ENCODE results near the gene OLFML3.

OLFML3 gene

DNA sequence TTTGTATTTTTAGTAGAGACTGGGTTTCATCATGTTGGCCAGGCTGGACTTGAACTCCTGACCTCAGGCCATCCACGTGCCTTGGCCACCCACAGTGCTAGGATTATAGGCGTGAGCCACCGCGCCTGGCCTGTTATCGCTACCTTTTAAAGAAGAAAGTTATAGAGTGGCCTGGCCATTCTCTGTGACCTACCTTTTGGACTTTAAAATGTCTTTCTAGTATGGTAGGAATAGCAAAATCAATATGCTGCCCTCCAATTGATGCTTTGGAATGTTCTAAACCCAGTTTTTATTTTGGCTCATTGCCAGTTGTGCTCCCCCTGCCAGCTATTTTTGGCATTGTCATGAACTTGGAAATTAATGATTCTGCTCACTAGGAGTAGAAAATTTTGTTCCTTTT lies 30.3 kb upstream of the OLFML3 start:
- no peak for DNase-seq

DNA sequence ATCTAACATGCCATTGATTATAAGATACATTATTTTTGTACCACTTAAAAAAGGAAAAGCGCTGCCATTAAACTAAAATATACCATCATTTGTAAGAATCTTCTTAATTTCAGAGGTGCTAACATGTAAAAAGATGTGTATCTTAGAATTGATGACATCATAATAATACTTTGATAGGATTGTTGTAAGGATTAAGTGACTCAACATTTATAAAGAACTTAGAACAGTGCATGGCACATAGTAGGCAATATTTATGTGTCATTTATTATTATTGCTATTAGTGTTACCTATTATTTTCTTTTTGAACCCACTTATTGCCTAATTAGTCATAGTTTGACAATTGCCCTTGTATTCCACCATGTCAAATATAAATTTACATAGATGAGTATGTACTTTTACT lies 28.4 kb upstream of the OLFML3 start:
- DNase-seq, result no peak

DNA sequence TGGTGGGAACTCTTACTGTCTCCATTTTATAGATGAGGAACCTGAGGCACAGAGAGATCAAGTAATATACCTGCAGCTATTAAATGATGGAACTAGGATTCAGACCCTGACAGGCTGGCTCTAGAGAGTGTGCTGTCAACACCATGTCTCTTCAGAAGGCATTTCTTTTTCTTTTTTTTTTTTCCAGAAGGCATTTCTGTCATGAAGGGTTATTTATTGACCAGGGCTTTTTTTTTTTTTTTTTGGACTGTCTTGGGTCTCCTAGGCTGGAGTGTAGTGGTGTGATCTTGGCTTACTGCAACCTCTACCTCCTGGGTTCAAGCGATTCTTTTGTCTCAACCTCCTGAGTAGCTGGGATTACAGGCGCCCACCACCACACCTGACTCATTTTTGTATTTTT lies 27.6 kb upstream of the OLFML3 start:
- no peak for DNase-seq

DNA sequence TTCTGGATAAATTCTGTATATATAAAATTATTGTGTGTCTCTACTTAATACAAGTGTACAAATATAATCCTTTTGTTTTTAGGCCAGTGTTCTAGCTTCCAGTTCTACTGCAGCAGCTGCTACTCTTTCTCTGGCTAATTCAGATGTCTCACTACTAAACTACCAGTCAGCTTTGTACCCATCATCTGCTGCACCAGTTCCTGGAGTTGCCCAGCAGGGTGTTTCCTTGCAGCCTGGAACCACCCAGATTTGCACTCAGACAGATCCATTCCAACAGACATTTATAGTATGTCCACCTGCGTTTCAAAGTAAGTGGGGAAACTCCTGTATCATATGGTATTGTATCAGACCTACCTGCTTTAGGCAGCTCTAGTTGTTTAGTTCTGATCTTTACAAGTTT lies 21.3 kb upstream of the OLFML3 start:
- DNase-seq, result no peak

DNA sequence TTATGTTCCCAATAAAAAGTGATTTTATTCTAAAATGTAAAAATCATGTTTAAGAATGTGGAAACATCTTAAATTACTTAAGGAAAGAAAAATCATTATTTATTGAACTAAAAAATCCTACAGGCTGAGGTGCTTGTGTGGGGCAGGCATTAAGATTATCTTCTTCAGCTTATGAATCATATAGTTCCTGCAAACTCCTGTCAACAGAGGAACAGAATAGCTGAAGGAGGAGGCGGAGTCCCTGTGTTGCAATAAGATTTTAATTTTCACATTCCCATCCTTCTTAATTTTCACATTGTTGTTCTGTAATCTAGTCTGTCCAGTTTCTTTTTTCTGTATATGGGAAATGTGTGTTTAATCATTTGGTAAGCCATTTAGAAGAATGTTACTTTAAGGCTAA lies 20.6 kb upstream of the OLFML3 start:
- no peak for DNase-seq

DNA sequence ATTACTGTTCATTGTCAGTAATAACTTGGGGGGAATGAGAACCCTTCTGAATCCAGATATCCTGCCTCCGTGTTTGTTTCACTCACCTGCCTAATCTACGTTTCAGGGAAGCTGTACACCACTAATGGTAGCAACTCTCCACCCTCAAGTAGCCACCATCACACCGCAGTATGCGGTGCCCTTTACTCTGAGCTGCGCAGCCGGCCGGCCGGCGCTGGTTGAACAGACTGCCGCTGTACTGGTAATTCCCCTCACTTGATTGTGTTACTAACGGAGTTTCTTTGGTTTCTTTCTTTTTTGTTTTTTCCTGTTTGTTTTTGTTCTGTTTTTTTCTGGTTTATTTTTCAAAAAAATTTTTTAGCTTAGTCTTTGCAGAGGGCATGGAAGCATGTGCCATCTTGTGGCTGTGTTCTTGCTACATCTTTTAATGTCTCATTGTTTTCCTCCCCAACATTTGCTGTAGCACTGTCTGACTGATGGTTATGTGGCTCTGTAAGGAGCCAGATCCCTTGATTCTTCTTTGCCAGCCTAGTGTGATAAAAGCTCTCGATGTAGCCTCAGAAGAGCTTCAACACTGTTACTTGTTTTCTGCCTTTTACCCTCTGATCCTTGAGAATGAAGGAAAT lies 15.9 kb upstream of the OLFML3 start:
- no peak for DNase-seq

DNA sequence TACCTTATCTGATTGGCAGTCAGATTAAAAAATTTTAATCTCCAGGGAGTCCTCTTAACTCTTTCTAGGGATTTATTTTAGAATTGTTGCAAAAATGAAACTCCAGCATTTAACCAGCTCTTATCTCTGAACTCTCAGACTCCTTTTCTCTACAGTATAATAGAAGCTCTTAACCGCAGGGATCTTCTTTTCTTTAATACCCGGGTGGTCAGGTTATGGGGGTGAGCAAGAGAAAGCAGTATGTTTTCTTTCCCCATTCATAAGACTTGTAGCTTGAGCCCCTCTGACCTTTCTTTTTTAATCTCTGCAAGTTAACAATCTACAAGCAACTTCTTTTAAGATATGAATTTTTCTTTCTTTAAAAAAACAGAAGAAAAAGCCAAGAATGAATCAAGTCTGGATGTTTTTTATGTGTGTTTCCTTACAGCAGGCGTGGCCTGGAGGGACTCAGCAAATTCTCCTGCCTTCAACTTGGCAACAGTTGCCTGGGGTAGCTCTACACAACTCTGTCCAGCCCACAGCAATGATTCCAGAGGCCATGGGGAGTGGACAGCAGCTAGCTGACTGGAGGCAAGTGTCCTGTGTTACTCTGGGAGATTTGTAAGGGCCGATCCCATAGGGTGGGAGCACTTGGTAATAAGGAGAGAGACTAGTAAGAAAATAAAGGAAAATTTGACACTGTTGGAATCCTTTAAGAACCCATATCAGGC lies 13.4 kb upstream of the OLFML3 start:
- DNase-seq, result no peak

DNA sequence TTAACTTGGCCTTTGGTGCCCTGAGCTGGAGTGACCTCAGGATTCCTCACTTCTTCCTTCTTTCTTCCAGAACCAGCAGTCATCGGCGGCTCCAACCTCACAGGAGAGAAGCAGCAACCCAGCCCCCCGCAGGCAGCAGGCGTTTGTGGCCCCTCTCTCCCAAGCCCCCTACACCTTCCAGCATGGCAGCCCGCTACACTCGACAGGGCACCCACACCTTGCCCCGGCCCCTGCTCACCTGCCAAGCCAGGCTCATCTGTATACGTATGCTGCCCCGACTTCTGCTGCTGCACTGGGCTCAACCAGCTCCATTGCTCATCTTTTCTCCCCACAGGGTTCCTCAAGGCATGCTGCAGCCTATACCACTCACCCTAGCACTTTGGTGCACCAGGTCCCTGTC lies 6.3 kb upstream of the OLFML3 start:
- DNase-seq, result no peak

DNA sequence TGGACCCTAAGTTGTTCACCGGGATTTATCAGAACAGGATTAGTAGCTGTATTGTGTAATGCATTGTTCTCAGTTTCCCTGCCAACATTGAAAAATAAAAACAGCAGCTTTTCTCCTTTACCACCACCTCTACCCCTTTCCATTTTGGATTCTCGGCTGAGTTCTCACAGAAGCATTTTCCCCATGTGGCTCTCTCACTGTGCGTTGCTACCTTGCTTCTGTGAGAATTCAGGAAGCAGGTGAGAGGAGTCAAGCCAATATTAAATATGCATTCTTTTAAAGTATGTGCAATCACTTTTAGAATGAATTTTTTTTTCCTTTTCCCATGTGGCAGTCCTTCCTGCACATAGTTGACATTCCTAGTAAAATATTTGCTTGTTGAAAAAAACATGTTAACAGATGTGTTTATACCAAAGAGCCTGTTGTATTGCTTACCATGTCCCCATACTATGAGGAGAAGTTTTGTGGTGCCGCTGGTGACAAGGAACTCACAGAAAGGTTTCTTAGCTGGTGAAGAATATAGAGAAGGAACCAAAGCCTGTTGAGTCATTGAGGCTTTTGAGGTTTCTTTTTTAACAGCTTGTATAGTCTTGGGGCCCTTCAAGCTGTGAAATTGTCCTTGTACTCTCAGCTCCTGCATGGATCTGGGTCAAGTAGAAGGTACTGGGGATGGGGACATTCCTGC lies 3.9 kb upstream of the OLFML3 start:
- no peak for DNase-seq

DNA sequence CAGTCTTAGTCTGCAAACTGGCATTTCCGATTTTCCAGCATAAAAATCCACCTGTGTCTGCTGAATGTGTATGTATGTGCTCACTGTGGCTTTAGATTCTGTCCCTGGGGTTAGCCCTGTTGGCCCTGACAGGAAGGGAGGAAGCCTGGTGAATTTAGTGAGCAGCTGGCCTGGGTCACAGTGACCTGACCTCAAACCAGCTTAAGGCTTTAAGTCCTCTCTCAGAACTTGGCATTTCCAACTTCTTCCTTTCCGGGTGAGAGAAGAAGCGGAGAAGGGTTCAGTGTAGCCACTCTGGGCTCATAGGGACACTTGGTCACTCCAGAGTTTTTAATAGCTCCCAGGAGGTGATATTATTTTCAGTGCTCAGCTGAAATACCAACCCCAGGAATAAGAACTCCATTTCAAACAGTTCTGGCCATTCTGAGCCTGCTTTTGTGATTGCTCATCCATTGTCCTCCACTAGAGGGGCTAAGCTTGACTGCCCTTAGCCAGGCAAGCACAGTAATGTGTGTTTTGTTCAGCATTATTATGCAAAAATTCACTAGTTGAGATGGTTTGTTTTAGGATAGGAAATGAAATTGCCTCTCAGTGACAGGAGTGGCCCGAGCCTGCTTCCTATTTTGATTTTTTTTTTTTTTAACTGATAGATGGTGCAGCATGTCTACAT lies 2.5 kb upstream of the OLFML3 start:
- no peak for DNase-seq

DNA sequence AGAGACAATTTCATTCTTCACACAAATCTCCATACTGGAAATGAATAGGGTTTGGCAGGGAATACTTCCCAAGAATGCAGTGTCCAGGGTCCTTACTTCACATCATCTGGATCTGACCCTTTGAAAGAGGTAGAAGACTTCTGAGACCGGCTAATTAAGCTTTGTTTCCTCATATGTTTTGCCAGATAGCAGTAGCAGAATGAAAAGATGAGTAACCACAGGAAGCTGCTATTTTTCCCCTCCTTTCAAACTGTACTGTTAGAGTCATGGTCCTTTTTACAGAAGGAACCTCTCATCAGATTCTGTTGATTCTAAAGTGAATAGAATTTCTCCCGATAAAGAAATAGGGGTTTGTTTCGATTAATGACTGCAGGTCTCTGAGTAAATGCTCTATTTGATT lies 1.4 kb upstream of the OLFML3 start:
- no peak for DNase-seq

DNA sequence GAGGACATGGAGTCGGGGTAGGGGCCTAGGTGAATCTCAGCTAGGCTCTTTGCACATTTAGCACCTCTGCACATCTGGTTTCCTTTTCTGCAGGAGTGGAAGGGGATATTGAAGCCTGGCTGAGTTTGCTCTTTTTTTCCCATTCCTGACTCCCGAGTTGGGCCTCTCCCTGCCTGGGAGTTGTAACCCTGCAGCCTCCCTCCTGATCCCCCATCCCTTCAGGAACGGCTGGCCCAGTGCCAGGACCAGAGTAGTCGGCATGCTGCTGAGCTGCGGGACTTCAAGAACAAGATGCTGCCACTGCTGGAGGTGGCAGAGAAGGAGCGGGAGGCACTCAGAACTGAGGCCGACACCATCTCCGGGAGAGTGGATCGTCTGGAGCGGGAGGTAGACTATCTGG lies 836 bp downstream of the OLFML3 start:
- DNase-seq, result no peak

DNA sequence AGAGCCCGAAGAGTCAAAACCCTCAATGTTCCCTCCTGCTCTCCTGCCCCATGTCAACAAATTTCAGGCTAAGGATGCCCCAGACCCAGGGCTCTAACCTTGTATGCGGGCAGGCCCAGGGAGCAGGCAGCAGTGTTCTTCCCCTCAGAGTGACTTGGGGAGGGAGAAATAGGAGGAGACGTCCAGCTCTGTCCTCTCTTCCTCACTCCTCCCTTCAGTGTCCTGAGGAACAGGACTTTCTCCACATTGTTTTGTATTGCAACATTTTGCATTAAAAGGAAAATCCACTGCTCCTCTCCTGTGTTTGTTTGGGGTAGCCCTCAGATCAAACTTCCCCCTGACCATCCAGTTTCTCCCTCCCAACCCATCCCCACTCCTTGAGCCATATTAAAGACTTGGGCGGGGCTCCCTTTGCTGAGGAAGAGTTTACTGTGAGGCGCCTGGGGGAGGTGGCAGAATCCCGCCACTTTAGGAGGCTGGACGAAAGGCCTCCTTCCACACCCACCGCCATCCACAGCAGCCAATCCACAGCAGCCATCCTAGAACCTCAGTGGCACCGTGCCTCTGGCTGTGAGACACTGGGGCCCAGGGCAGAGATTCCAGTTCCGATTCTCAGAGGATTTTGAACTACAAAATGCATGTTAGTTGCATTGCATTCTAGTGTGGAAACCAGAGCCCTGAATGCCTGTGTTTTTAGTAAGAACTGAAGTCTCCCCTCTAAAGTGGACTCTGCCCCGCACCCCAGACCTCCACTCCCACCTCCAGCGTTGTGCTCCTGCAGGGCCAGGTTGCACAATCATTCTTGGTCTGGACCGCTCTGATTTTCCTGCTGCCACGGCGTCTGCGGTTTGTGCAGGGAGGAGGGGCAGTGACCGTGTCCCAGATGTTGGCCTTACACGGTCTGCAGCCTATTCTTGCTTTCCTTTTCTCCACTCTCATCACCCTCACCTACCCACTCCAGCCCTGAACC lies 3.0 kb downstream of the OLFML3 start:
- no peak for DNase-seq

DNA sequence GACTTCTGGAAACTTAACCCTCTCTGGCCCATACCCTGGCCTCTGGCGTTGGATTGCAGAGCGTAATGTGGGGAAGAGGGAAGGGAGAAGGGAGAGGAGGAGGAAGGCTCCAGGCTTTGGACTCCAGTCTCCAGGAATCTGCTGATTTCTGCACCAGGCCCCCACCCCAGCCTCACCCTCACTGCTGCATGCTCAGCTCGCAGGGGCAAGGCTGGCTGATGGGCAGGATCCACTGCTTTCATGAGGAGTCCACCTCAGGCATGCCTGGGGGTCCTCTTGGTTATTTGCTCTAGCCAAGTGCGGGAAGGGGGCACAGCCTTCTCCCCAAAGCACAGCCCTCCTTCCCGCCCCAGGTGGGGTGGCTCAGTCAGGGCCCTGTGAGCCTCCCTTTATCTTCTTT lies 3.7 kb downstream of the OLFML3 start:
- DNase-seq, result no peak

DNA sequence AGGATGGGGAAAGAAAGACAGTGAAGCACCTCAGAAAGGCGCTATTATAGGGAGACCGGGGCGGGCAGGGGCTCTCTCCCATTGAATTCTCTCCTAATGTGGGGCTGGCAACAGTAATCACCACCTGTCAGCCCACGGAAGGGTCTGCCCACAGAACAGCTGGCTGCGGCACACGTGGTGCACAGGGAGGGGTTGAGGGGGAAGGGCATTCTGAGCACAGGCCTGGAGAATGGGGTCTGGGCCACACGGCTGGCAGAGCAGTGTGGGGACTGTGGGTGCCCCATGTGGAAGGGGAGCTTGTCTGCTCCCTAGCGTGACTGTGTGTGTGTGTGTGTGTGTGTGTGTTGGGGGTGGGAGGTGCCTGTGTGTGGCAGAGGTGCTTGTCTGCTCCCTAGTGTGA lies 4.1 kb downstream of the OLFML3 start:
- no peak for DNase-seq

DNA sequence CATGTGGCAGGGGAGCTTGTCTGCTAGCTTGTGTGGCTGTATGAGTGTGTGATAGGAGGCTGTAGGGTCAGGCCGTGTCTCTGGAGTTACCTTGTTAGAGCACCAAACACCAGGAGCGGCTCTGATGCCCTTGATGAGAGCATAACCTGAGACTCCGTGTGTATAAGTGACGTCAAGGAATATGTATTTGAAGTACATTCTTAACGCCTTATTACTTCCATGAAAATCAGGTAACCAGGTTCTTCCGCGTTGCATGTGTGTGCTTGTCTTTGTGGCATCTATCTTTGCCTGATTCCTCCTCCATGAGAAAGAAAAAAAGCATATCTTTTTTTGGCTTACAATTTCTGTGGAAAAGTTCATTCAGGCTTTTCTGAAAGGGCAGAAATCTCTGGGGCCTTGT lies 4.6 kb downstream of the OLFML3 start:
- DNase-seq, result no peak

DNA sequence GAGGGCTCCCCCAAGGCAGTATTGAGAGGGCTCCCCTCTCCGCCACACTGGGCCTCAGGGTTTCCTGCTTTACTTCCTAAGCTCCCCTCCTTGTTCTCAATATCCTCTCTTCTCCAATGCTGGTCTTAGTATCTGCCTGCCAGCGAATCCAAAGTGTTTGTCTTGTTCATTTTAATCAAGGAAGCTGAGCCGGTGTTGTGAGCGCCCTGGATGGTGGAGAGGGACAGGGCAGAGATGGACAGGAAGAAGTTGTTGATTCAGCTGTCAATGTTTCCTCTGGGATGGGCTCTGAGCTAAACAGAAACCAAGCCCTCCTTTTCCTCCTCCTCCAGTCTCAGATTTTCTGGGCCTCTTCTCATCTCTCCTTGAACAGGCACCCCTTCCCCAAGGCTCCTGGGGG lies 5.4 kb downstream of the OLFML3 start:
- no peak for DNase-seq

DNA sequence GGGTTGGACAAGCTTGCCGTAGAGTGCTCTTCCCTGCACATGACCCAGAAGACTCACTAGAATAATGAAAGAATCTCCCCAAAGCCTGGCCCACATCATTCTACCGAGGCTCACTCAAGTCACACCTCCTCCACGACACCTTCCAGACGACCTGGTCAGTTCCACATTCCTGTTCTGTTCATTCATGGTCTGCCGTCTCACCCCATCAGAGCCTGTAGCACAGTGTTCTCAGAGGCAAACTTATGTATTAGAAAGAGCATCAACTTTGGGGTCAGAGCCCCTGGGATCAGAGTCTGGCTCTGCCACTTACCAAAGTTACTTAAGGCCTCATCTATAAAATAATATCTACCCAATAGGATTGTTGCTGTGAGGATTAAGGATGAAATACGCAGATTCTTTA lies 7.5 kb downstream of the OLFML3 start:
- DNase-seq, result no peak

DNA sequence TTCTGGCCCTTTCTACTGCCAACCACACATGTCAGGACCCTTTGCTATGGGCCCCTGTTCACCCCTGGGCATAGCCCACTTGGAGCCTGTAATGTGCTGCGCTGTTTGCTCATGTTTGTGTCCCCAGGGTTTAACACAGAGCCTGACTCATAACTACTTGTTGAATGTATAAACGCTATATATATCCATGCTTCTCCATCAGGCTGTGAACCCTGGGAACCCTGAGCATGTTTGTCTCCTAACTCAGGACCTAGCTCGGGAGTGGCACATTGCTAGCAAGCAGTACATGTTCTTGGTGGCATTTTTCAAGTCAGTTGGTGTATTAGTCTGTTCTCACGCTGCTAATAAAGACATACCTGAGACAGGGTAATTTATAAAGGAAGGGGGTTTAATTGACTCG lies 8.0 kb downstream of the OLFML3 start:
- DNase-seq, result no peak

DNA sequence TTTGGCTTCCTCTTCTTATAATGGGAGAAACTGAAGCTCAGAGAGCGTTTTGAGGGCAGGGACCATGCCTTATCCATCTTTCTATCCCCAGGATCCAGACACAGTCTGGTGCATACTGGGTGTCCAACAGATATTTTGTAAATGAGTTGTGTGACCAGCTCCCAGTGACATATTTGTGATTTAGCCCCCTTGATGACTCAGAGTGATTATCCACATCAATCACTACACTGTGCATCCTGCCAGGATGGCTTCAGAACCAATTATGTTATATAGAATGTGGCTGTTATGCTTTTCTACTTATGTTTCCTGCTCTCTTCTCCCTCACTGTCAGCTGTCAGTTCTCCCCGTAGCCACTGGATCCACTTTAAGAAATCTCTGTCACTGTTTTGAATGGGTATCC lies 11.3 kb downstream of the OLFML3 start:
- no peak for DNase-seq

DNA sequence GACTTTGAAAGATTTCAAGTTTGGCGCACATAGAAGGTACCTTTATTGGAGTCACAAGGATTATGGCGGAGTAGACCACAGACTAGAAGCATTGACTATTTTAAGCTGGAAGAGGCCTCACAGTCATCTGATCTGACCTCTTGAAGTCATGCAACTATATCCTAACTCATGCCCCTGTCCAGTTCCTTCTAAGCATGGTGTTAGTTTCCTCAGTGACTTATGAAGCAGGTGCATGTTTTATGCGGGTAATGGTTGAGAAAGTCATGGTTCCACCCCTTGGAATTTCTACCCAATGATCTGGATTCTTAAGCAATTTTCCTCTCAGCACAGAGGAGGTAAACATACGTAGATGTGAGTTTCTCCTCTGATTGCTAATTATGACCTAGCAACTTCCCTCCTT lies 11.7 kb downstream of the OLFML3 start:
- DNase-seq, result no peak

DNA sequence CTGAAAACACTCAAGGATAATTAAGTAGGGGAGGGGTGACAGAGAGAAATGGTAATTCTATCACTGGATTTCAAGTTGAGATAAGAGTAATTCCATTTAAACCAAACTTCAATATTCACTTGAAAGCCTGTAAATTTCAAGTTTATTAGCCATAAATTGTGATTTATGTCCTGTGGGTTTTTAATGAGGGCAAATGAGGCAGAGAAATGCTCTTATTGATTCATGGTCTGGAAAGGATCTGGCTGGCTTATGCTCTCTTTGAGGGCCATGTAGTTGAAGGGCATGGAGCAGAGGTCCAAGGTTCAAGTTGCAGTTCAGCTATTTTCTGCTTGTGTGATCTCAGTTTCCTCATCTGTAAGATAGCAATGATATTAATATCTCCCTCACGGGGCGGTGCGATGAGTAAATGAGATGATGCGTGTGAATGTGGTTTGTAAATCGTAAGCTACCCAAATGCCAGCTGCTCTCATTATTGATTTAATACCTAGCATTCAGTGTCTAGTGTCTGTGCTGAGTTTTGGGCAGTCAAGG lies 12.3 kb downstream of the OLFML3 start:
- DNase-seq, result no peak

DNA sequence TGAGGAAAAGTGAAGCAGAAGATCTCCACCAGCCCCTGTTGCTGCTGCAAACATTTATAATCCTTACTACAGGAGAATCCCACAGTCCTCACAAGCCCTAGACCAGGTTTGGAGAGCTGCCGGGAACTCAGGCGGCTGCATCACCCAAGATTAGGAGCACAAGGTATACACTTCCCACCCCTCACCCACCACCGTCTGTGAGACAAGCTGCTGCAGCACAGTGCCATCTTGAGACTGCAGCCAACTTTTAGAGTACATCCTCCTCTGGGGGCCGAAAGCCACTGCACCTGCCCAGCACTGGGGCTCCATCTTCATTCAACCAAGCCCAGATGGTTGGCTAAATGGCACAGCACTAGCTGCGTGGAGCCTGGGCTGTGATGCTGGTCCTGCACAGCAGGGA lies 13.8 kb downstream of the OLFML3 start:
- no peak for DNase-seq

All from stimulated activated CD4-positive, alpha-beta T cell treated with anti-CD3 and anti-CD28 coated beads, Interleukin-4, amount 100 ng/mL, for 1 hour (primary cell).